ENCODE measurements around the gene ARL10.

ARL10 gene

GRCh38 chr5:176418251-176418650 is 53.0 kb downstream of the ARL10 start:
- CTCF ChIA-PET = interaction anchor here (0.9 to 4.8 kb wide), 5 partner anchors 13 to 203 kb away, joined by 3 to 33 read pairs (median 18); partner anchors contain the start of gene FAF2
- TF ChIP-seq CTCF (IDR thresholded peaks at IDR 0.05; ENCODE audit: control extremely low read depth, extremely low read depth, low read depth, missing control alignments) = no peak
- DNase-seq (ENCODE audit: extremely low spot score) = no peak
- POLR2A ChIA-PET = no interaction called here

GRCh38 chr5:176420086-176420485 is 54.8 kb downstream of the ARL10 start:
- TF ChIP-seq CTCF (IDR thresholded peaks at IDR 0.05; ENCODE audit: control extremely low read depth, extremely low read depth, low read depth, missing control alignments) = no peak
- ChIA-PET POLR2A (no interaction called here), CTCF (interaction anchor here (1.8 kb wide), 1 partner anchor 28 kb away, joined by 8 read pairs; the partner anchor contains the start of gene FAF2)
- DNase-seq (ENCODE audit: extremely low spot score) = no peak

GRCh38 chr5:176420972-176421544 is 55.8 kb downstream of the ARL10 start:
- DNase-seq (ENCODE audit: extremely low spot score) = no peak
- ChIA-PET POLR2A (no interaction called here), CTCF (interaction anchor here (0.8 to 1.8 kb wide), 2 partner anchors 27 to 30 kb away, joined by 3 to 8 read pairs; partner anchors contain the start of gene FAF2)
- TF ChIP-seq CTCF (IDR thresholded peaks at IDR 0.05; ENCODE audit: control extremely low read depth, extremely low read depth, low read depth, missing control alignments) = no peak

- POLR2A ChIA-PET = no interaction called here
Measured at GRCh38 chr5:176424181-176424580, 58.9 kb downstream of the ARL10 start.

GRCh38 chr5:176425138-176425537 is 59.9 kb downstream of the ARL10 start:
- ChIA-PET CTCF (interaction anchor here (1.7 kb wide), 1 partner anchor 8 kb away, joined by 5 read pairs; the partner anchor contains the start of gene CLTB), POLR2A (no interaction called here)
- TF ChIP-seq CTCF (IDR thresholded peaks at IDR 0.05; ENCODE audit: control extremely low read depth, extremely low read depth, low read depth, missing control alignments) = no peak
- DNase-seq (ENCODE audit: extremely low spot score) = no peak

More at GRCh38 chr5:176424181-176424580, 58.9 kb downstream of the ARL10 start:
- no peak for DNase-seq (ENCODE audit: extremely low spot score)
- TF ChIP-seq CTCF (IDR thresholded peaks at IDR 0.05; ENCODE audit: control extremely low read depth, extremely low read depth, low read depth, missing control alignments) = no peak
- CTCF ChIA-PET = interaction anchor here (2.1 kb wide), 1 partner anchor 23 kb away, joined by 7 read pairs; the partner anchor contains the start of gene FAF2

- ChIA-PET CTCF (interaction anchor here (0.8 to 1.7 kb wide), 3 partner anchors 9 to 152 kb away, joined by 3 to 5 read pairs (median 3); partner anchors contain the start of gene CLTB), POLR2A (no interaction called here)
- no peak for TF ChIP-seq CTCF (IDR thresholded peaks at IDR 0.05; ENCODE audit: control extremely low read depth, extremely low read depth, low read depth, missing control alignments)
- no peak for DNase-seq (ENCODE audit: extremely low spot score)
Measured at GRCh38 chr5:176425791-176426190, 60.5 kb downstream of the ARL10 start.
